Neural crest cell (in vitro differentiated cells): ENCODE results near the gene CDC42BPA. TPM values are rescaled to one million over a fixed set of nuclear protein-coding genes. Genes with fewer than 3 reads are reported as not detected.

Experiments used
- DNase-seq: peaks from one replicate; pipeline ENCODE4 v3.0.0; 2021; ENCODE audit warnings: low read depth, mixed read lengths, low spot score
- H3K27ac Mint-ChIP-seq: one replicate; pipeline ENCODE4 v1.8.0; 2021; ENCODE audit warnings: mild to moderate bottlenecking, mixed read lengths; ENCODE audit not compliant: unreplicated experiment
- H3K27me3 Mint-ChIP-seq: 2 replicates; pipeline ENCODE4 v1.8.0; 2021; ENCODE audit warnings: low read depth, mild to moderate bottlenecking, mixed read lengths
- H3K36me3 Mint-ChIP-seq: 2 replicates; pipeline ENCODE4 v1.8.0; 2021; ENCODE audit warnings: low read depth, mild to moderate bottlenecking, mixed read lengths
- H3K4me1 Mint-ChIP-seq: 2 replicates; pipeline ENCODE4 v1.8.0; 2021; ENCODE audit warnings: mixed read lengths
- H3K4me3 Mint-ChIP-seq: one replicate; pipeline ENCODE4 v1.8.0; 2021; ENCODE audit warnings: mild to moderate bottlenecking, mixed read lengths
- H3K9me3 Mint-ChIP-seq: 2 replicates; pipeline ENCODE4 v1.8.0; 2021; ENCODE audit warnings: mixed read lengths
- total RNA-seq: library from RNA; stranded (reverse); gene quantifications from 2 replicates; pipeline ENCODE4 v1.2.1, GENCODE V29; 2021
- TF ChIP-seq, protein P1 (sequence below): fragments of 200-600 bp; sonication (generic); conservative IDR thresholded peaks from 2 replicates; pipeline ENCODE4 v1.5.0; 2021; ENCODE audit warnings: antibody characterized with exemption, mild to moderate bottlenecking

The CDC42BPA gene
- total RNA-seq, 1 donor from 2014 or later: 35.6 TPM

DNA sequence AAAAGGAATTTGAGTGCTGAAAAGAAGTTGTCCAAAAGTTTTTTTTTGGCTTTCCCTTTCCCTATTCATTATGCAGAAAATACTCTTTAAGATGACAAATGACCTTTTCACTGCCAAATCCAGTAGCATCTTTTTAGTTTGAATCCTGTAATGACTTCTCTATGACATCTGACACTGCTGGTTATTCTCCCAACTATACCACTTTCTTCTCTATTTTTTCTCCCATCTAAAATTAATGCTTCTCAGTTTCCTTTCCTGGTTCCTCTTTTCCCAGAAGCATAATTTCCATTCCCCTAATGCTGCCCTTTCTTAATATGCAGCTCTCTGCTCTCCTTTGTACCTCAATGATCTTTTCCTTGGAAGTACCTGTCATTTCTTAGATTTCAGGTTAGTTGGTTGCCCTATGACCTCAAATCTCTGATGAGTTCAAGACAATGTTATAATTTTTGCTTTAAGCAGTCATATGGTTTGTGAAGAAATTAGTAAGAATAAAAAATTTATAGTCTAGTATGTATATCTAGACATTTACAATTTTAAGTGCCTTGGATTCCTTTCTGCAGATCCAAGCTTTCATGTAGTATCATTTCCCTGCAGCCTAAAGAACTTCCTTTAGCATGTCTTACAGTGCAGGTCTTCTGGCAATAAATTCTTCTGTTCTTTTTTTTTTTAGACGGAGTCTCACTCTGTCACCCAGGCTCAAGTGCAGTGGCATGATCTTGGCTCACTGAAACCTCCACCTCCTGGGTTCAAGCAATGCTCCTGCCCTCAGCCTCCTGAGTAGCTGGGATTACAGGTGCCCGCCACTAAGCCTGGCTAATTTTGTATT is 150.8 kb downstream of the CDC42BPA start:
- DNase-seq: no peak
- H3K4me3 Mint-ChIP-seq: no peak overlapping the region
- TF ChIP-seq, protein P1, sequence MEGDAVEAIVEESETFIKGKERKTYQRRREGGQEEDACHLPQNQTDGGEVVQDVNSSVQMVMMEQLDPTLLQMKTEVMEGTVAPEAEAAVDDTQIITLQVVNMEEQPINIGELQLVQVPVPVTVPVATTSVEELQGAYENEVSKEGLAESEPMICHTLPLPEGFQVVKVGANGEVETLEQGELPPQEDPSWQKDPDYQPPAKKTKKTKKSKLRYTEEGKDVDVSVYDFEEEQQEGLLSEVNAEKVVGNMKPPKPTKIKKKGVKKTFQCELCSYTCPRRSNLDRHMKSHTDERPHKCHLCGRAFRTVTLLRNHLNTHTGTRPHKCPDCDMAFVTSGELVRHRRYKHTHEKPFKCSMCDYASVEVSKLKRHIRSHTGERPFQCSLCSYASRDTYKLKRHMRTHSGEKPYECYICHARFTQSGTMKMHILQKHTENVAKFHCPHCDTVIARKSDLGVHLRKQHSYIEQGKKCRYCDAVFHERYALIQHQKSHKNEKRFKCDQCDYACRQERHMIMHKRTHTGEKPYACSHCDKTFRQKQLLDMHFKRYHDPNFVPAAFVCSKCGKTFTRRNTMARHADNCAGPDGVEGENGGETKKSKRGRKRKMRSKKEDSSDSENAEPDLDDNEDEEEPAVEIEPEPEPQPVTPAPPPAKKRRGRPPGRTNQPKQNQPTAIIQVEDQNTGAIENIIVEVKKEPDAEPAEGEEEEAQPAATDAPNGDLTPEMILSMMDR: no peak
- no peaks in the 10 kb centered on the region for H3K9me3 Mint-ChIP-seq
- H3K27me3 Mint-ChIP-seq: no peaks in the 10 kb centered on the region
- no peaks in the 10 kb centered on the region for H3K4me1 Mint-ChIP-seq
- no peak overlapping the region for H3K27ac Mint-ChIP-seq
- no peaks in the 10 kb centered on the region for H3K36me3 Mint-ChIP-seq

DNA sequence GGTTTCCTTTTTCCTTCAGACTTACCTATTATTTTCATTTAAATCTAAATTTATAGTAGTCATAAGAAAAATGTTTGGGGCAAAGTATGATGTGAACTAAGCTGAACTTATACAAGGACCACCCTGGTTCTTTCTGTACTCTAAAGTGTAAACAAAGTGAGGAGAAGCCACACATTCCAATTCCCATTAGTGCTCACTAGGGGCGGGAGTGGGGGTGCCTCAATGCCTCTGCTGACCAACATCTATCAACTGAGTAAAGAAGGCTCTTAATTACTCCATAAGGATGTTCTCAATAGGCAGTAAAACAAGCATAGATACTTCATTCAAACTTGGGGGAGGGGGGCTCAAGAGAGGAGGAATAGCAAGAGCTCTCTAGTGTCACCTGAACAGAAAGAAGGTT is 151.7 kb downstream of the CDC42BPA start:
- Mint-ChIP-seq H3K27me3 (no peaks in the 10 kb centered on the region), H3K4me3 (no peak overlapping the region), H3K9me3 (no peaks in the 10 kb centered on the region), H3K27ac (no peak overlapping the region), H3K36me3 (no peaks in the 10 kb centered on the region), H3K4me1 (no peaks in the 10 kb centered on the region)
- DNase-seq: no peak
- TF ChIP-seq, protein P1: no peak

DNA sequence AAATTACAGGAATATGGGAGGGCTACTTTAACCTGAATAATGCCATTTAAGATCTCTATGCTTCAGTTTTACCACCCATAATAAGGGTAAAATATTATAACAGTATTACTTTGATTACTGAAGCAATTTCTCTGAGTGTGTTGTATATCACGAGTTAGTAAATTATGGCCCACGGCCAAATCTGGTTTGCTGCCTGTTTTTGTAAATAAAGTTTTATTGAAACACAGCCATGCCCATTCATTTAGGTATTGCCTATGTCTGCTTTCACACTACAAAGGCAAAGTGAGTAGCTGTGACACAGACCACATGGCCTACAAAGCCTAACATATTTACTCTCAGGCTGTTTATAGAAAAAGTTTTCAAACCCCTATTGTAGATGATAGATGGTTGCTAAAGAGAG is 156.8 kb downstream of the CDC42BPA start:
- no peak for DNase-seq
- TF ChIP-seq, protein P1: no peak
- H3K9me3 Mint-ChIP-seq: no peaks in the 10 kb centered on the region
- no peak overlapping the region for H3K4me3 Mint-ChIP-seq
- H3K4me1 Mint-ChIP-seq: no peaks in the 10 kb centered on the region
- no peak overlapping the region for H3K27ac Mint-ChIP-seq
- H3K27me3 Mint-ChIP-seq: no peaks in the 10 kb centered on the region
- H3K36me3 Mint-ChIP-seq: peaks cover 10% of the 10 kb centered on the region

DNA sequence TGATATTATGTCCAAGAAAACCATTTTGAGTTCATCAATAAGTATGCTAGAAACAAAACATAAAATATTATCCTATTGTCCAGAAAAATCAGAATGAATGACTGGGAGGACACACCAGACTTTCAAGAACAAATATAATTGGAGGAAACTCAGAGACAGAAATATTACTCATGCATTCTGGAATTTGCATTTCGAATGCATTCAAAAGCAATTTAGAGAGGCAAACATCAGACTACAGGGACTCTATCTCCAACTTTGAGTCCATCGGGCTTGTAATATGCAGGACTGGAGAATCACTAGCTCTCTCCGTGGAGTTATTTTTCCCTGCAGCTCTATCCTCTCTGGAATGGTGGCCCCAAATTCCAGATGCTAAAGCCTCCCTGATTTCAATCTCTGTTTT is 161.8 kb downstream of the CDC42BPA start:
- no peak overlapping the region for H3K27ac Mint-ChIP-seq
- peaks cover 15% of the 10 kb centered on the region for H3K36me3 Mint-ChIP-seq
- TF ChIP-seq, protein P1: no peak
- no peaks in the 10 kb centered on the region for H3K9me3 Mint-ChIP-seq
- no peak overlapping the region for H3K4me3 Mint-ChIP-seq
- no peaks in the 10 kb centered on the region for H3K4me1 Mint-ChIP-seq
- no peaks in the 10 kb centered on the region for H3K27me3 Mint-ChIP-seq
- no peak for DNase-seq

DNA sequence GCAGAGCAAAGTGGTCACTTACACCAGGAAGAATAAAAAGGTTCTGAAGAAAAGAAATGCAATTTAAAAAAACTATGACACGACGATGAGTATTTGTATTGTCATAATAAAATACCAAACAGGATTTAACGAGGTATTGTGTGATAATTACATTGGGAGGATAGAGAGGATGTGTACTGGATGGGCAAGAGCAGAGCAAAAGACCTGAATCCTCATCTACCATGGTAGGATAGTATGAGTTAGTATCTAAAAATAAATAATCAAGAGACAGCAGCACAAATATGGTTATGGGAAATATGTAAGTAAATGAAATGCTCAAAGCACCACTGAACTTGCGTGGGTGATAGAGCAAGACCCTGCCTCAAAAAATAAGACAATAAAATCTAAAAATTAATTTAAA is 162.6 kb downstream of the CDC42BPA start:
- Mint-ChIP-seq H3K27me3 (no peaks in the 10 kb centered on the region), H3K36me3 (peaks cover 15% of the 10 kb centered on the region), H3K4me3 (no peak overlapping the region), H3K4me1 (no peaks in the 10 kb centered on the region), H3K9me3 (no peaks in the 10 kb centered on the region), H3K27ac (no peak overlapping the region)
- TF ChIP-seq, protein P1: no peak
- DNase-seq: no peak
